A549 (cell line): ENCODE data around the gene FAM199X.

Experiments
- CHD2 ChIP-seq: fragments of 150-350 bp; IDR thresholded peaks from 2 replicates; pipeline ENCODE4 v1.6.1; 2014; ENCODE audit warnings: low read length; ENCODE audit not compliant: partially characterized antibody
- CTCF ChIP-seq: fragments of >200 bp; sonication (Bioruptor Twin); formaldehyde crosslinking; IDR thresholded peaks from 3 replicates; pipeline ENCODE4 v1.5.1; 2016
- EP300 ChIP-seq, 2 experiments: fragments of >200 bp; sonication (Bioruptor Twin); formaldehyde crosslinking; IDR thresholded peaks; 2 replicates in 1 of 2; 3 replicates in 1 of 2; pipeline ENCODE4 v1.6.1; 2016 to 2017
- HDAC2 ChIP-seq: fragments of 200-600 bp; sonication (generic); IDR thresholded peaks from 2 replicates; pipeline ENCODE4 v1.6.1; 2016
- KDM1A ChIP-seq: fragments of 200-600 bp; sonication (generic); IDR thresholded peaks from 2 replicates; pipeline ENCODE4 v1.6.1; 2016; ENCODE audit warnings: low read depth, mild to moderate bottlenecking
- POLR2A ChIP-seq: IDR thresholded peaks from 2 replicates; pipeline ENCODE4 v1.6.1; 2012; ENCODE audit warnings: mild to moderate bottlenecking, low read length

DNA sequence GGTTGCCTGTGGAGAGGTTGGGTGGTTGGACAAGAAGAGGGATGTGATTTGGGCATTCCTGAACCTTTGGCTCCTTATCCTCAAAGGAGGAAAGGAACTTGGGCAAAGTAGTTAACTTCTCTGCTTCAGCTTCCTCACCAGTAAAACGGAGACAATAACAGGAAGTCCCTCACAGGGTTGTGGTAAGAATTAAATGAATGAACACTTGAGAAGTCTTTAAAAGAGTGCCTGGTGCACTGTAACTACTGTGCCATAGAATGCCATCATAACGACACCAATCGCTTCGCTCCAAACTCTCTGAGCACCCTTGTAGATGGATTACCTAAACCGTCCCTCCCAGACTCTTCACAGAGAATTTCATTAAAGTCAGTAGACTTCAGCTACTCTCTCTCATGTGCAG lies 43.4 kb upstream of the FAM199X start:
- no peak for TF ChIP-seq HDAC2
- no peak for TF ChIP-seq EP300 (IDR thresholded peaks at IDR 0.05)
- no peak for TF ChIP-seq POLR2A
- no peak for TF ChIP-seq CTCF
- no peak for TF ChIP-seq CHD2
- TF ChIP-seq KDM1A, result no peak
